Measurements from ENCODE around the gene ETV6. TPM values are rescaled to one million over a fixed set of nuclear protein-coding genes. Genes with fewer than 3 reads are reported as not detected.
A peak's percentile ranks its signal among the peaks of the same experiment; 100 is the strongest.

The ETV6 gene
- total RNA-seq, 1 experiment from 2014 or later, result 6.4 TPM

DNA sequence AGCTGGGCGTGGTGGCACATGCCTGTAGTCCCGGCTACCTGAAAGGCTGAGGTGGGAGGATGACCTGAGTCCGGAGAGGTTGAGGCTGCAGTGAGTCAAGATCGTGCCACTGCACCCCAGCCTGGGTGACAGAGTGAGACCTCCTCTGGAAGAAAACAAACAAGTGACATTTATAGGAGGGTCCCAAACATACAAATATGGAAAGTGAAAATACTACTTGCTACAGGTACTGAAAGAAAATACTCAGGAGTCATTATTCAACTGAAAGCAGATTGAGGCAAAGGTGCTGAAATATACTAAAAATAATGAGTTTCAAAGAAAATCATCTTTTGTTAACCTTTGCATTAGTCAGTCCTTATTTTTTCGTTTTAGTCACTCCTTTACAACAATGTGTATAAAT lies 53.5 kb downstream of the ETV6 start:
- in situ Hi-C loops (cut with HindIII; ENCODE audit: low pct_unique_long_range_greater_than_20kb, low sequenced_read_pairs), result no loop called here
- DNase-seq (ENCODE audit: low read depth, low spot score), result no peak

- no peak for DNase-seq (ENCODE audit: low read depth, low spot score)
- in situ Hi-C loops (cut with HindIII; ENCODE audit: low pct_unique_long_range_greater_than_20kb, low sequenced_read_pairs), result no loop called here
Observed at GRCh38 chr12:11703378-11703777, 53.9 kb downstream of the ETV6 start.

DNA sequence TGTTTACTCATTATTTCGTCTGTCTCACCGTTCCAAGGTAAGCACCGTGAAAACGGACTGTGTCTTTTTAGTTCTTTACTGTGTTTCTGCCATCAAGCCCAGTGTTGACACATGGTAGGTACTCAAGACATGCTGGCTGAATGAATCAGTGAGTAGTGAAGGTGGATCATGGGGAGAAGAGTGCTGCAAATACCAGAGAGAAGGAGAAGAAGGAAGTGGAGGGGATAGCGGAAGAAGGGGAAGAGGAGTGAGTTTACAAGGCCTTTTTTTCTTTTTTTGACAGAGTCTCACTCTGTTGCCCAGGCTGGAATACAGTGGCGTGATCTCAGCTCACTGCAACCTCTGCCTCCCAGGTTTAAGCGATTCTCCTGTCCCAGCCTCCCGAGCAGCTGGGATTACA lies 54.6 kb downstream of the ETV6 start:
- no peak for DNase-seq (ENCODE audit: low read depth, low spot score)
- in situ Hi-C loops (cut with HindIII; ENCODE audit: low pct_unique_long_range_greater_than_20kb, low sequenced_read_pairs), result no loop called here

GRCh38 chr12:11705010-11705409 lies 55.5 kb downstream of the ETV6 start:
- in situ Hi-C loops (cut with HindIII; ENCODE audit: low pct_unique_long_range_greater_than_20kb, low sequenced_read_pairs), result no loop called here
- no peak for DNase-seq (ENCODE audit: low read depth, low spot score)

DNA sequence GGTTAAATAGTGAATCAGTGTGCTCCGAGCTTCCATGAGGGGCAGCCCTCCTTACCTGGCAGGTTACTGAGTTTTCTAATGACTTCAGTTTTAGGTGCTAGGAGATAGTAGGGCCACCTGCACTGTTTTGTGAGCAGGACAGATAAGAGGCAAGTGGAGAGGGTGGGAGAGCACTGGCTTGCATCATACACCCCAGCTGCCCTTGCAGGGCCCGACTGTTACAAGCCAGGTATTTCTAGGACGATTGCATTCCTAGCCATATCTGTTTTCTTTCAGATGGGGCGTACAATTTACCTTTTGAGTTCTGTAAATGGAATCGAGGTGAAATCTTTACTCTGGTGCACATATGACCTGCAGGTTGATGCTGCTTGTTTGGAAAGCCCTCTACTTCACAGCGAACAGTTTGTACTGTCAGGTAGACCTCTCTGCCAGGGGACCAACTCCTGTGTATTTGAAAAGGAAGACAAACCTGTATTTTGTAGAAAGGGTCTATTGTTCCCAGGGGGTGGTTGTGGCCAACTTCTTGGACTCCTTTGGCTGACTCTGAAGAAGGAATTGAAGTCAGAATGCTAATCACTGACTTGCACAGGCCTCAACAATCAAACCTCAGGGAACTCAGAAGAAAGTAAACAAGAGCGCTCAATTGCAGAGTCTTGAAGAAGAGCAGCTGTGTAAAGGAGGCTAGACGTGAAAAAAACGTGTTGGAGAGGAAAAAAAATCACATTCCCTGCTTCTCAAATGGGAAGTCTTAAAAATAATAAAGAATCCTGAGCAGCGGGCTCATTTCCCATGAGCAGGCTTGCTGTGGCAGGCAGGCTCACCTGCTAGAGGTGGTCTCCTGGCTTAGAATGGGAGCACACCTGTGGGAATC lies 57.3 kb downstream of the ETV6 start:
- in situ Hi-C loops (cut with HindIII; ENCODE audit: low pct_unique_long_range_greater_than_20kb, low sequenced_read_pairs), result no loop called here
- no peak for DNase-seq (ENCODE audit: low read depth, low spot score)

- in situ Hi-C loops (cut with HindIII; ENCODE audit: low pct_unique_long_range_greater_than_20kb, low sequenced_read_pairs), result no loop called here
- no peak for DNase-seq (ENCODE audit: low read depth, low spot score)
Observed at GRCh38 chr12:11707535-11707934, 58.1 kb downstream of the ETV6 start.

GRCh38 chr12:11709513-11709912 lies 60.0 kb downstream of the ETV6 start:
- in situ Hi-C loops (cut with HindIII; ENCODE audit: low pct_unique_long_range_greater_than_20kb, low sequenced_read_pairs), result no loop called here
- DNase-seq (ENCODE audit: low read depth, low spot score), result no peak

- in situ Hi-C loops (cut with HindIII; ENCODE audit: low pct_unique_long_range_greater_than_20kb, low sequenced_read_pairs), result no loop called here
- peak; percentile 69 for DNase-seq (ENCODE audit: low read depth, low spot score)
Observed at GRCh38 chr12:11710431-11710830, 61.0 kb downstream of the ETV6 start.

- in situ Hi-C loops (cut with HindIII; ENCODE audit: low pct_unique_long_range_greater_than_20kb, low sequenced_read_pairs), result no loop called here
Observed at GRCh38 chr12:11710906-11711305, 61.4 kb downstream of the ETV6 start.

GRCh38 chr12:11711651-11712327 lies 62.3 kb downstream of the ETV6 start:
- DNase-seq (ENCODE audit: low read depth, low spot score), result no peak
- in situ Hi-C loops (cut with HindIII; ENCODE audit: low pct_unique_long_range_greater_than_20kb, low sequenced_read_pairs), result no loop called here

More at GRCh38 chr12:11710906-11711305, 61.4 kb downstream of the ETV6 start:
- DNase-seq (ENCODE audit: low read depth, low spot score), result peak; percentile 21

- in situ Hi-C loops (cut with HindIII; ENCODE audit: low pct_unique_long_range_greater_than_20kb, low sequenced_read_pairs), result no loop called here
Observed at GRCh38 chr12:11712491-11712890, 63.0 kb downstream of the ETV6 start.

GRCh38 chr12:11713202-11713601 lies 63.7 kb downstream of the ETV6 start:
- in situ Hi-C loops (cut with HindIII; ENCODE audit: low pct_unique_long_range_greater_than_20kb, low sequenced_read_pairs), result no loop called here
- DNase-seq (ENCODE audit: low read depth, low spot score), result no peak

More at GRCh38 chr12:11712491-11712890, 63.0 kb downstream of the ETV6 start:
- DNase-seq (ENCODE audit: low read depth, low spot score), result no peak

DNA sequence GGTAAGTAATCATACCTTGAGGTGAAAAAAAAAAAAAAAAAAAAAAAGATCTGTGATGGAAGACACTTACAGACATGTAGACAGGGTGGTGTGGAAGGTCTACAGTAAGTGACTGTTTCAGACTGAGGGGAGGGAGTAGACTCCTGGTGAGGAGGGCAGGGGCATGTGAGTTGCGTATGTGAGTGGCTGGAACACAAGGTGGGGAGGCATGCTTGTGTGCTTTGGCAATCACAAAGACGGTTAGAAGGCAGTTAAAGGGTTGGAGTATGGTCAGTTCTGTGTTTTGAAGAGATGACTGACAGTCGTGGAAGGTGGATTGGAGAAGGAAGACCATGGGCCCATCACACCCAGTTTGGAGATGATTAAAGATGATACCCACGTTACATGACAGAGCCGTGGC lies 65.2 kb downstream of the ETV6 start:
- in situ Hi-C loops (cut with HindIII; ENCODE audit: low pct_unique_long_range_greater_than_20kb, low sequenced_read_pairs), result no loop called here
- DNase-seq (ENCODE audit: low read depth, low spot score), result no peak

DNA sequence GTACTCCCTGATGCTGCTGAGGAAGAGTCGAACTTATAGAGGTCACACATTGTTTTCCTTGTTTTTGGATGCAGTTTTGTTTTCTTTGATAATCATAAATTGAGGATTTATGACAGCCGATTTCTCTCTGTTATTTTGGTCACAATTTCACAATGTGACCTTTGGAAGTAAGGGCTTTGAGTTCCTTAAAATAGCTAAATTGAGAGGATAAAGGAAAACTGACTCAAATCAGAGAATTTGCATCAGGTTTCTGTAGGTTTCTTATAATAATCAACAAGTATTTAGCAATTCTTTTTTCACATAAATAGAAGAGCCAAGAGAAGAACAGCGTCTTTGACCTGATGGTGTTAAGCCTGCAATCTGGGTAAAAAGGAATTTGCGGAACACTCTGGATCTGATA lies 66.1 kb downstream of the ETV6 start:
- DNase-seq (ENCODE audit: low read depth, low spot score), result no peak
- in situ Hi-C loops (cut with HindIII; ENCODE audit: low pct_unique_long_range_greater_than_20kb, low sequenced_read_pairs), result no loop called here

DNA sequence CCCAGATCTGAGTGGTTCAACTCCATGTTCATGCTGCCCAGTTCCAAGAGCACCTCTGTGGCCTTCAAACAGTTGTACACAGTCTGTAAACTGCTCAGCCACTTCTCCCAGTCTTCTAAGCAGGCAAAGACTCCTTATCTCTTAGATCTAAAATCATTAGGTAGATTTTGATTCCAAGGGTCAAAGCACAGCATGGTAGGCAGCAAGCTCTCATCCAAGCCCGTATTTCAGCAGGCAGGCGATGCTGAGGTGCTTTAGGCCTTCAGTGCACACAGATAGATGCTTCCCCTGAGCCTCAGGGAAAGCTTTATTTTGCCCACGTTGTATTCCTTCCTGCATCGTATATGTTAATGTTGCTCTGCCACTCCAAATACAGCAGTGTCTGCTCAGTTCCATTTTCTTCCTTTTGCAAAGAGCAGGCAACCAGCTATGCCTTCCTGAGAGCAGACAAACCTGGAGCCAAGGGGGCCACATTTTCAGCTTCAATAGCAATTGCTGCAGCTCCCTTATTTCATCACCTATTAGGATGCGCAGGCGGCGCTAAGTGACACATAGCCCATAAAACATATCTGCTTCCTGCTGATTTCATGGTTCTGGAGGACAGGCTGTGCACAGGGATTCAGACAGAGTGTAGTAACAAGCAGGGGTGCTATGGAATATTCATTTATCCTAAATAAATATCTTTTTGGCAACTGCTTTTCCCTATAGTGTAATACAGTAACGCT lies 67.5 kb downstream of the ETV6 start:
- no peak for DNase-seq (ENCODE audit: low read depth, low spot score)
- in situ Hi-C loops (cut with HindIII; ENCODE audit: low pct_unique_long_range_greater_than_20kb, low sequenced_read_pairs), result no loop called here

- DNase-seq (ENCODE audit: low read depth, low spot score), result peak; percentile 82
- in situ Hi-C loops (cut with HindIII; ENCODE audit: low pct_unique_long_range_greater_than_20kb, low sequenced_read_pairs), result no loop called here
Observed at GRCh38 chr12:11717519-11717961, 68.1 kb downstream of the ETV6 start.

GRCh38 chr12:11718105-11718504 lies 68.6 kb downstream of the ETV6 start:
- in situ Hi-C loops (cut with HindIII; ENCODE audit: low pct_unique_long_range_greater_than_20kb, low sequenced_read_pairs), result no loop called here
- no peak for DNase-seq (ENCODE audit: low read depth, low spot score)

DNA sequence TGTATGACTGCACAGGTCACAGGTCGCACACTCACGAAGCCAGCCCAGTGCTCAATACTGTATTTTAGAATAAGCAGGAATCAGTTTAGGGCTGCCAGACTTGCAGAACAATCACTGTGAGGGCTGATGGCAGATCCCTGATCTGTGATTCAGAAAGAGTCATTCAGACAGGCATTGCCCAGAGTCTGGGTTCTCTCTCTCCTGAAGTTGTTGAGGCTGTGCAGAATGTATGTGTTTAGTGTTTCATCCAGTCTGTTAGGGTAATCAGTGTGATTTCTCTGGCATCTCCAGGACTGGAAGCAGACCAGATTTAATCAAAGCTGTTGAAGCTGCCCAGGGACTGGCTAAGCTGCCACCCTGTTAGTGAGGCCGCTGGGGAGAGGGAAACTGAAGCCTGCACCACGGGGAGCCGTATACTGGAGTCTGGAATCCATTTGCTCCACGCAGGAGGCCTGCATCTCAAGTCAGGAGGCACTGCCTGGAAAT lies 69.3 kb downstream of the ETV6 start:
- DNase-seq (ENCODE audit: low read depth, low spot score), result no peak
- in situ Hi-C loops (cut with HindIII; ENCODE audit: low pct_unique_long_range_greater_than_20kb, low sequenced_read_pairs), result no loop called here
